H9 (cell line): Measurements from ENCODE around the gene ALKBH5. TPM values are rescaled to one million over a fixed set of nuclear protein-coding genes. Genes with fewer than 3 reads are reported as not detected.

ENCODE experiments used
- DNase-seq: peaks from one replicate; pipeline ENCODE4 v3.0.0-alpha.2; 2017
- H2AFZ ChIP-seq: one replicate; pipeline ENCODE4 v1.6.1; 2013; ENCODE audit warnings: mild to moderate bottlenecking, low read length, control low read depth, moderate library complexity
- H2AK5ac ChIP-seq: 2 replicates; pipeline ENCODE4 v1.6.1; 2013; ENCODE audit warnings: low read length, control low read depth, mixed read lengths; ENCODE audit not compliant: insufficient read length
- H2BK120ac ChIP-seq: one replicate; pipeline ENCODE4 v1.6.1; 2013; ENCODE audit warnings: low read depth, mild to moderate bottlenecking, low read length, control low read depth, inconsistent platforms; ENCODE audit not compliant: poor library complexity, severe bottlenecking
- H2BK12ac ChIP-seq: 2 replicates; pipeline ENCODE4 v1.6.1; 2013; ENCODE audit warnings: low read length, control low read depth, mixed read lengths, low read depth; ENCODE audit not compliant: insufficient read length
- H2BK15ac ChIP-seq: 2 replicates; pipeline ENCODE4 v1.6.1; 2013; ENCODE audit warnings: low read depth, low read length, control low read depth
- H2BK20ac ChIP-seq: one replicate; pipeline ENCODE4 v1.6.1; 2013; ENCODE audit warnings: low read depth, mild to moderate bottlenecking, low read length, control low read depth, inconsistent platforms; ENCODE audit not compliant: poor library complexity, severe bottlenecking
- H2BK5ac ChIP-seq: 2 replicates; pipeline ENCODE4 v1.6.1; 2013; ENCODE audit warnings: low read length, control low read depth, mixed read lengths; ENCODE audit not compliant: insufficient read length
- H3K14ac ChIP-seq: 2 replicates; pipeline ENCODE4 v1.6.1; 2013; ENCODE audit warnings: low read length, control low read depth; ENCODE audit not compliant: insufficient read depth
- H3K18ac ChIP-seq: 2 replicates; pipeline ENCODE4 v1.6.1; 2013; ENCODE audit warnings: low read depth, mild to moderate bottlenecking, mixed read lengths, low read length, control low read depth; ENCODE audit not compliant: insufficient read length
- H3K23ac ChIP-seq: 2 replicates; pipeline ENCODE4 v1.6.1; 2013; ENCODE audit warnings: low read length, control low read depth, mixed read lengths, low read depth; ENCODE audit not compliant: insufficient read length
- H3K23me2 ChIP-seq: 2 replicates; pipeline ENCODE4 v1.6.1; 2013; ENCODE audit warnings: low read depth, mild to moderate bottlenecking, mixed read lengths, low read length, control low read depth; ENCODE audit not compliant: insufficient read length, poor library complexity, severe bottlenecking
- H3K27ac ChIP-seq: 2 replicates; pipeline ENCODE4 v1.5.1; 2013; ENCODE audit warnings: low read length, control low read depth, mixed read lengths, low read depth; ENCODE audit not compliant: insufficient read length
- H3K27me3 ChIP-seq: 2 replicates; pipeline ENCODE4 v1.6.1; 2013; ENCODE audit warnings: low read length, control low read depth, inconsistent platforms; ENCODE audit not compliant: insufficient read depth
- H3K4ac ChIP-seq: 2 replicates; pipeline ENCODE4 v1.6.1; 2013; ENCODE audit warnings: low read depth, mild to moderate bottlenecking, control low read depth, inconsistent platforms, low read length, moderate library complexity
- H3K4me1 ChIP-seq: 2 replicates; pipeline ENCODE4 v1.6.1; 2013; ENCODE audit warnings: low read length, control low read depth, inconsistent platforms; ENCODE audit not compliant: insufficient read depth
- H3K4me2 ChIP-seq: 2 replicates; pipeline ENCODE4 v1.6.1; 2013; ENCODE audit warnings: low read length, control low read depth, mixed read lengths; ENCODE audit not compliant: insufficient read length, insufficient read depth
- H3K56ac ChIP-seq: 2 replicates; pipeline ENCODE4 v1.6.1; 2013; ENCODE audit warnings: low read depth, mild to moderate bottlenecking, mixed read lengths, low read length, control low read depth; ENCODE audit not compliant: insufficient read length
- H3K79me1 ChIP-seq: 2 replicates; pipeline ENCODE4 v1.6.1; 2013; ENCODE audit warnings: low read depth, mild to moderate bottlenecking, moderate library complexity, low read length, control low read depth, inconsistent platforms; ENCODE audit not compliant: insufficient read depth, poor library complexity, severe bottlenecking
- H3K79me2 ChIP-seq: 2 replicates; pipeline ENCODE4 v1.6.1; 2013; ENCODE audit warnings: low read length, control low read depth, inconsistent platforms; ENCODE audit not compliant: insufficient read depth
- H3K9ac ChIP-seq: 2 replicates; pipeline ENCODE4 v1.6.1; 2013; ENCODE audit warnings: low read length, control low read depth, mixed read lengths; ENCODE audit not compliant: insufficient read length; ENCODE audit errors: extremely low read depth
- H3K9me3 ChIP-seq: one replicate; pipeline ENCODE4 v1.6.1; 2013; ENCODE audit warnings: low read depth, low read length, inconsistent platforms; ENCODE audit not compliant: control insufficient read depth
- H3T11ph ChIP-seq: one replicate; pipeline ENCODE4 v1.6.1; 2013; ENCODE audit warnings: mild to moderate bottlenecking, low read length, control low read depth, inconsistent platforms
- H4K20me1 ChIP-seq: one replicate; pipeline ENCODE4 v1.6.1; 2013; ENCODE audit not compliant: control insufficient read depth, insufficient read length, insufficient read depth
- H4K5ac ChIP-seq: 2 replicates; pipeline ENCODE4 v1.6.1; 2013; ENCODE audit warnings: low read depth, mild to moderate bottlenecking, mixed read lengths, low read length, control low read depth; ENCODE audit not compliant: insufficient read length
- H4K8ac ChIP-seq: replicated peaks from 2 replicates; pipeline ENCODE4 v1.6.1; 2013; ENCODE audit warnings: low read length, control low read depth, mixed read lengths, low read depth; ENCODE audit not compliant: insufficient read length
- H4K91ac ChIP-seq: 2 replicates; pipeline ENCODE4 v1.6.1; 2013; ENCODE audit warnings: low read depth, mild to moderate bottlenecking, moderate library complexity, mixed read lengths, low read length, control low read depth; ENCODE audit not compliant: insufficient read length
- H3K27ac Mint-ChIP-seq, 3 experiments: 2 replicates in 2 of 3; 3 replicates in 1 of 3; pipeline ENCODE4 v1.8.0; 2020 to 2021; ENCODE audit warnings: mixed read lengths in 3 of 3, mild to moderate bottlenecking in 1 of 3, moderate library complexity in 1 of 3
- H3K27me3 Mint-ChIP-seq: 2 replicates; pipeline ENCODE4 v1.8.0; 2021; ENCODE audit warnings: low read depth, mild to moderate bottlenecking, moderate library complexity, mixed read lengths
- H3K36me3 Mint-ChIP-seq, 3 experiments: 2 replicates in 2 of 3; 3 replicates in 1 of 3; pipeline ENCODE4 v1.8.0; 2020 to 2021; ENCODE audit warnings: low read depth in 3 of 3, mixed read lengths in 3 of 3; ENCODE audit not compliant: insufficient read depth in 1 of 3
- H3K4me1 Mint-ChIP-seq, 2 experiments: 2 replicates each; pipeline ENCODE4 v1.8.0; 2020; ENCODE audit warnings: mixed read lengths in 2 of 2
- H3K4me3 Mint-ChIP-seq, 2 experiments: 2 replicates in 1 of 2; 3 replicates in 1 of 2; pipeline ENCODE4 v1.8.0; 2020 to 2021; ENCODE audit warnings: mild to moderate bottlenecking in 2 of 2, mixed read lengths in 2 of 2, moderate library complexity in 1 of 2
- H3K9me3 Mint-ChIP-seq, 2 experiments: 2 replicates in 1 of 2; 3 replicates in 1 of 2; pipeline ENCODE4 v1.8.0; 2020; ENCODE audit warnings: mild to moderate bottlenecking in 2 of 2, mixed read lengths in 2 of 2, moderate library complexity in 1 of 2
- WGBS: extraction: QIAGEN DNeasy Blood & Tissue Kit; methylation state at CpG from one replicate; pipeline ENCODE4 v1.1.7; 2013; ENCODE audit warnings: missing lambda C conversion rate, low lambda C conversion rate, mixed read lengths; ENCODE audit not compliant: insufficient read length; ENCODE audit errors: extremely low coverage; 5-methylcytosine and 5-hydroxymethylcytosine counted together
- total RNA-seq: library from RNA; stranded (reverse); gene quantifications from 2 replicates; pipeline ENCODE4 v1.2.1, GENCODE V29; 2021
- TF ChIP-seq, protein P1 (sequence below): fragments of 200-600 bp; sonication (generic); conservative IDR thresholded peaks from 3 replicates; pipeline ENCODE4 v1.8.0; 2021; ENCODE audit warnings: antibody characterized with exemption, mild to moderate bottlenecking

Gene ALKBH5
- total RNA-seq, 1 experiment from 2014 or later, result 89.8 TPM

DNA sequence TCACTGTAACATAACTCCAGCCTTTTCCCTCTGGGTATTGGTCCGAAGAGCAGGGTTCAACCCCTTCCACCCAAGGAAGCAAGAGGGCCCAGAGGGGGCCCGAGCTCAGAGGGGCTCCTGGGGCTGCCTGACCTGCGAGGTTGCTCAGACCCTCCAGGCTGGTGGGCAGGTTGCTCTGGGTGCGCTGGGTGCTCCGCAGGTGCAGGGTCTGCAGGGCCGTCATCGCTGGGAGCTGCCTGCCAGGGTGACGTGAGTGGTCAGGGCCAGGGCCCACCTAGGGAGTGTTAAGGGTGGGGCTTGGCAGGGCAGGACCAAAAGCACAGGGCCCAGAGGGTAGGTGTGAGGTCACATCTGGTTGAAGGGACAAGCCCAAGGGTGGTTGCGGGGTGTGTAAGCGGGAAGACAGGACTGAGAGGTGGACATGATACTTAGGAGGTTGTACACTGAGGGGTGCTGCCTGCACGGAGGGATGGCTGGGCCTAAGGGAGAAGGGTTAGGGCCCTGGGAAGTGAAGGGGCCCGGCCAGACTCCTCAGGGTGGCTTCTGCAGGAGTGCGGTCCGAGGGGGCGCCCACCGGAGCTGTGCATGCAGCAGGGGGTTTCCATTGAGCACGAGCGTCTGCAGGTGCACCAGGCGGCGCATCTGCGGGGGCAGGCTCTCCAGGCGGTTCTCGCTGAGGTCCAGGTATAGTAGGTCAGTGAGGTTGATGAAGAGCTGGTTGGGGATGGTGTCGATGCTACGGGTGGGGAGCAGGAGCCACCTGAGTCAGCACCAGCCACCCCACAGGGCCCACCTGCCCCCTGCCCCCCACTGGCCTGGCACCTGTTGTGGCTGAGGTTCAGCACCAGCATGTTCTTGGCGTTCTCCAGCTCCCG is 70.6 kb downstream of the ALKBH5 start:
- Mint-ChIP-seq H3K36me3 (peaks cover 31 to 71% (median 71%) of the 10 kb centered on the region in 3 experiments; a peak in 6 of 7 replicates), H3K27me3 (no peaks in the 10 kb centered on the region), H3K4me3 (no peak overlapping the region), H3K9me3 (no peaks in the 10 kb centered on the region), H3K27ac (no peak overlapping the region), H3K4me1 (peaks cover 17 to 27% of the 10 kb centered on the region in 2 experiments)
- no peaks in the 10 kb centered on the region for H4K20me1 ChIP-seq
- H3K79me1 ChIP-seq, result no peaks in the 10 kb centered on the region
- H2BK12ac ChIP-seq, result no peak overlapping the region
- no peak overlapping the region for H3K18ac ChIP-seq
- TF ChIP-seq, protein P1, sequence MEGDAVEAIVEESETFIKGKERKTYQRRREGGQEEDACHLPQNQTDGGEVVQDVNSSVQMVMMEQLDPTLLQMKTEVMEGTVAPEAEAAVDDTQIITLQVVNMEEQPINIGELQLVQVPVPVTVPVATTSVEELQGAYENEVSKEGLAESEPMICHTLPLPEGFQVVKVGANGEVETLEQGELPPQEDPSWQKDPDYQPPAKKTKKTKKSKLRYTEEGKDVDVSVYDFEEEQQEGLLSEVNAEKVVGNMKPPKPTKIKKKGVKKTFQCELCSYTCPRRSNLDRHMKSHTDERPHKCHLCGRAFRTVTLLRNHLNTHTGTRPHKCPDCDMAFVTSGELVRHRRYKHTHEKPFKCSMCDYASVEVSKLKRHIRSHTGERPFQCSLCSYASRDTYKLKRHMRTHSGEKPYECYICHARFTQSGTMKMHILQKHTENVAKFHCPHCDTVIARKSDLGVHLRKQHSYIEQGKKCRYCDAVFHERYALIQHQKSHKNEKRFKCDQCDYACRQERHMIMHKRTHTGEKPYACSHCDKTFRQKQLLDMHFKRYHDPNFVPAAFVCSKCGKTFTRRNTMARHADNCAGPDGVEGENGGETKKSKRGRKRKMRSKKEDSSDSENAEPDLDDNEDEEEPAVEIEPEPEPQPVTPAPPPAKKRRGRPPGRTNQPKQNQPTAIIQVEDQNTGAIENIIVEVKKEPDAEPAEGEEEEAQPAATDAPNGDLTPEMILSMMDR, result no peak
- H3K9ac ChIP-seq, result no peak overlapping the region
- no peak overlapping the region for H2AFZ ChIP-seq
- H3K14ac ChIP-seq, result no peak overlapping the region
- H3K4ac ChIP-seq, result no peak overlapping the region
- no CpG with 5 or more reads among the region's 27 CpGs for WGBS
- H2BK20ac ChIP-seq, result no peak overlapping the region
- no peak overlapping the region for H4K8ac ChIP-seq
- H3K79me2 ChIP-seq, result no peaks in the 10 kb centered on the region; the same call in 1 of the 2 replicates
- H3T11ph ChIP-seq, result no peak overlapping the region
- H2BK120ac ChIP-seq, result no peak overlapping the region
- no peaks in the 10 kb centered on the region for H3K9me3 ChIP-seq
- no peak overlapping the region for H3K56ac ChIP-seq
- H2BK15ac ChIP-seq, result no peak overlapping the region
- H3K4me2 ChIP-seq, result no peak overlapping the region
- no peak for DNase-seq
- H3K23ac ChIP-seq, result no peak overlapping the region
- H3K23me2 ChIP-seq, result peaks cover 6% of the 10 kb centered on the region
- H2AK5ac ChIP-seq, result no peak overlapping the region
- no peak overlapping the region for H4K91ac ChIP-seq
- H3K27me3 ChIP-seq, result no peaks in the 10 kb centered on the region
- no peak overlapping the region for H3K27ac ChIP-seq
- H4K5ac ChIP-seq, result no peak overlapping the region
- H2BK5ac ChIP-seq, result no peak overlapping the region
- no peaks in the 10 kb centered on the region for H3K4me1 ChIP-seq
